A549 (cell line): ENCODE results near the gene POGLUT2.

Experiments used
- MAFK ChIP-seq: fragments of 450-650 bp; IDR thresholded peaks from 2 replicates; pipeline ENCODE4 v1.6.1; 2014; ENCODE audit not compliant: partially characterized antibody
- ZNF302 ChIP-seq: fragments of 250-450 bp; sonication (Bioruptor Pico); IDR thresholded peaks from 2 replicates; pipeline ENCODE4 v1.9.0; 2021; ENCODE audit warnings: inconsistent platforms, mild to moderate bottlenecking, moderate library complexity

GRCh38 chr13:102770435-102770834, 28.3 kb downstream of the POGLUT2 start:
- TF ChIP-seq MAFK (no peak), ZNF302 (CRISPR knock-in tag) (no peak)
